OCI-LY1 (cell line): Measurements from ENCODE around the gene YWHAH.

Source experiments
- CTCF ChIP-seq: fragments of 200-600 bp; sonication (generic), shearing (Covaris generic); IDR thresholded peaks from 2 replicates; pipeline ENCODE4 v1.5.1; 2017; ENCODE audit warnings: mild to moderate bottlenecking, antibody characterized with exemption, low read length, moderate library complexity, mixed read lengths
- EZH2 ChIP-seq: fragments of 200-600 bp; sonication (generic), shearing (Covaris generic); IDR thresholded peaks from 2 replicates; pipeline ENCODE4 v1.8.0; 2017; ENCODE audit warnings: borderline replicate concordance, mixed run types, mild to moderate bottlenecking, antibody characterized with exemption, low read length, moderate library complexity, mixed read lengths

- TF ChIP-seq CTCF (no peak), EZH2 (no peak)
These were observed 18.2 kb downstream of the YWHAH start for GRCh38 chr22:31962387-31963125.
